ENCODE results near the gene B4GALT3.

The B4GALT3 gene

DNA sequence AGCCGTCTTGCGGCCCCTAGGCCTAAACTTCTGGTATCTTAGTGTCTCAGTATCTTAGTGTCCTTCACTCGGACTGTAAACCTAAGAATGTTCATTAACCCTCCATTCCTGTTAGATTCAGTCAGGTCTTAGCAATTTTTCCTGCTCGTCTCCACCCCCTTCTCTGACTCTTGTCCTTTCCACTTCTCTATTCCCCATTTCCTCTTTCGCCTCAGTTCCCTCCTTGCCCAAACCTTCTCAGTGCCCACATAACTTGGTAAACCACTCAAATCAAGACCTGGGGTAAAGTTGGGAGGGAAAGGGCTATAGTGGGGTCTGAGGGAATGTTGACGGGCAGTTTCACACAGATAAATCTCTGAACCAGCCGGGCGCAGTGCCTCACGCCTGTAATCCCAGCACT is 37.1 kb upstream of the B4GALT3 start:
- Histone ChIP-seq H3K4me3 (no peak overlapping the region), H3K9ac (ENCODE audit: insufficient read length) (no peak overlapping the region), H3K9me3 (ENCODE audit: low read depth, low read length) (no peaks in the 10 kb centered on the region), H3K27ac (no peak overlapping the region), H3K36me3 (ENCODE audit: insufficient read depth, low read length) (peaks cover 56% of the 10 kb centered on the region)
- no peak for TF ChIP-seq FOXP2 (optimal IDR thresholded peaks at IDR 0.05; ENCODE audit: control extremely low read depth, extremely low read length, insufficient read depth)
- no peak for TF ChIP-seq EZH2 (IDR thresholded peaks at IDR 0.05)
- no peak for TF ChIP-seq POLR2AphosphoS5 (IDR thresholded peaks at IDR 0.05; ENCODE audit: borderline replicate concordance, low read depth, low read length)
- DNase-seq (ENCODE audit: low read depth, low spot score), result no peak

DNA sequence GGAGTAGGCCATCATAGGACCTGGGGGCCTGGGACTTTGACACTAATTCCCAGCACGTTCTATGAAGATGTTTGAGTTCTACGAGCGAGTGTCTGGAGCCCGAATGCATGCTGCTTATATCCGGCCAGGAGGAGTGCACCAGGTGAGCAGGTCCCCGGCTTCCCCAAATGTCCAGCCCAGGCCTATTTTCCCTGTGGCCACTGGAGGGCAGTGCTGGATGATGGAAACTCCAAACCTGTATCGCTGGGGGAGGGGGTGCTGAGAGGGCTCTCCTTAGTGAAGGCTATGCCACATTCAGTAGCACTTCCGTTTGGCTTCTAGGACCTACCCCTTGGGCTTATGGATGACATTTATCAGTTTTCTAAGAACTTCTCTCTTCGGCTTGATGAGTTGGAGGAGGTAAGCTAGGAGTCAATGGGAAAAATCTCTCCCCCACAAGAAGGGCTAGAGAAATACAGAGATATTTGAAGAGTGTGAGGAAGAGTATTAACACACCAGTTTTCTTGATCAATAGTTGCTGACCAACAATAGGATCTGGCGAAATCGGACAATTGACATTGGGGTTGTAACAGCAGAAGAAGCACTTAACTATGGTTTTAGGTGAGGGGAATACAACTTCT is 32.6 kb upstream of the B4GALT3 start:
- no peaks in the 10 kb centered on the region for H3K9me3 ChIP-seq (ENCODE audit: low read depth, low read length)
- no peak for TF ChIP-seq EZH2 (IDR thresholded peaks at IDR 0.05)
- TF ChIP-seq POLR2AphosphoS5 (IDR thresholded peaks at IDR 0.05; ENCODE audit: borderline replicate concordance, low read depth, low read length), result no peak
- TF ChIP-seq FOXP2 (optimal IDR thresholded peaks at IDR 0.05; ENCODE audit: control extremely low read depth, extremely low read length, insufficient read depth), result no peak
- H3K4me3 ChIP-seq, result no peak overlapping the region
- DNase-seq (ENCODE audit: low read depth, low spot score), result no peak
- no peak overlapping the region for H3K9ac ChIP-seq (ENCODE audit: insufficient read length)
- H3K36me3 ChIP-seq (ENCODE audit: insufficient read depth, low read length), result peaks cover 85% of the 10 kb centered on the region
- H3K27ac ChIP-seq, result no peak overlapping the region

DNA sequence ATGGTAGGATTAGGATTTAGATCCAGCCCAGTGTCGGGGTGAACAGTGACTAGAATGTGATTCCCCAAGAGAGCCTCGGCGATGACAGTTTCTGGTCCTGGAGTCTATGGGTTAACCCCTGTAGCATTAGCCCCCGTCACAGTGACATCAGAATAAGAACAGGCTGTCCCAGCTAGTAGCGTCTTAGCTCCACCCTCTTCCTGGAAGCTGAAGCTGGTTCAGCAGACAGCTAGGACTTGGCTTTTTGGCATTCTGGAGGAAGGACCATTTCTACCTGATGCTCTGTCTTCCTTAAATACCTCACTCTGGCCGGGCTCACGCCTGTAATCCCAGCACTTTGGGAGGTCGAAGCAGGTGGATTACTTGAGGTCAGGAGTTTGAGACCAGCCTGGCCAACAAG is 29.9 kb upstream of the B4GALT3 start:
- H3K36me3 ChIP-seq (ENCODE audit: insufficient read depth, low read length), result peaks cover 79% of the 10 kb centered on the region
- no peak overlapping the region for H3K9ac ChIP-seq (ENCODE audit: insufficient read length)
- no peak for TF ChIP-seq FOXP2 (optimal IDR thresholded peaks at IDR 0.05; ENCODE audit: control extremely low read depth, extremely low read length, insufficient read depth)
- TF ChIP-seq POLR2AphosphoS5 (IDR thresholded peaks at IDR 0.05; ENCODE audit: borderline replicate concordance, low read depth, low read length), result no peak
- TF ChIP-seq EZH2 (IDR thresholded peaks at IDR 0.05), result no peak
- no peak overlapping the region for H3K27ac ChIP-seq
- H3K9me3 ChIP-seq (ENCODE audit: low read depth, low read length), result no peaks in the 10 kb centered on the region
- no peak overlapping the region for H3K4me3 ChIP-seq
- no peak for DNase-seq (ENCODE audit: low read depth, low spot score)

DNA sequence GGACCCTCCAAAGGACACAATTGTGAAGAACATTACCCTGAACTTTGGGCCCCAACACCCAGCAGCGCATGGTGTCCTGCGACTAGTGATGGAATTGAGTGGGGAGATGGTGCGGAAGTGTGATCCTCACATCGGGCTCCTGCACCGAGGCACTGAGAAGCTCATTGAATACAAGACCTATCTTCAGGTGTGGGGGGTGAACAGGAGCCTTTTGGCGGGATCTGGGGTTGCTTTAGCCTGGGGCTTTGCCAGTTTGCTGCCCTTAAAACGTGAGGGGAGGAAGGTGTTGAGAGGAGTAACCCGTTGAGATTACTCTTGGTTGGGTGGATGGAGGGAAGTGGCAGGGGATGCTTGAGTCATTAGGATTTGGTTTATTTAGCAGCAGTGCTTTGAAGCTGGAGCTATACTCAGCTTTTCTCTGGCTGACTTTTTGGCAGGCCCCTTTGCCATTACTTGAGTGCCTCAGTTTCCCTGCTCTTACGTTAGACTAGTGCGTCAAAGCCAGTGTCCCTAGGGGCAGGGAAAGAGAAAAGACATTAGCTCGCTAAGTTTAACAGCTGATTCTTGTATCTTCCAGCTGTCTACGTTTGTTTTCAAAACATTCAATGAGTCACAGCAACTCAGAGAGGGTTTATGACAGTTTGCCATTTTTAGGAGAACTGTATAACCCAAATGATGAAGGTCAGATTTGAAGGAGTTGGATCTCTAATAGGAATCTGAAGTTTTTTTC is 29.3 kb upstream of the B4GALT3 start:
- Histone ChIP-seq H3K36me3 (ENCODE audit: insufficient read depth, low read length) (peaks cover 73% of the 10 kb centered on the region), H3K9me3 (ENCODE audit: low read depth, low read length) (no peaks in the 10 kb centered on the region), H3K4me3 (no peak overlapping the region), H3K27ac (no peak overlapping the region), H3K9ac (ENCODE audit: insufficient read length) (no peak overlapping the region)
- no peak for TF ChIP-seq FOXP2 (optimal IDR thresholded peaks at IDR 0.05; ENCODE audit: control extremely low read depth, extremely low read length, insufficient read depth)
- no peak for DNase-seq (ENCODE audit: low read depth, low spot score)

DNA sequence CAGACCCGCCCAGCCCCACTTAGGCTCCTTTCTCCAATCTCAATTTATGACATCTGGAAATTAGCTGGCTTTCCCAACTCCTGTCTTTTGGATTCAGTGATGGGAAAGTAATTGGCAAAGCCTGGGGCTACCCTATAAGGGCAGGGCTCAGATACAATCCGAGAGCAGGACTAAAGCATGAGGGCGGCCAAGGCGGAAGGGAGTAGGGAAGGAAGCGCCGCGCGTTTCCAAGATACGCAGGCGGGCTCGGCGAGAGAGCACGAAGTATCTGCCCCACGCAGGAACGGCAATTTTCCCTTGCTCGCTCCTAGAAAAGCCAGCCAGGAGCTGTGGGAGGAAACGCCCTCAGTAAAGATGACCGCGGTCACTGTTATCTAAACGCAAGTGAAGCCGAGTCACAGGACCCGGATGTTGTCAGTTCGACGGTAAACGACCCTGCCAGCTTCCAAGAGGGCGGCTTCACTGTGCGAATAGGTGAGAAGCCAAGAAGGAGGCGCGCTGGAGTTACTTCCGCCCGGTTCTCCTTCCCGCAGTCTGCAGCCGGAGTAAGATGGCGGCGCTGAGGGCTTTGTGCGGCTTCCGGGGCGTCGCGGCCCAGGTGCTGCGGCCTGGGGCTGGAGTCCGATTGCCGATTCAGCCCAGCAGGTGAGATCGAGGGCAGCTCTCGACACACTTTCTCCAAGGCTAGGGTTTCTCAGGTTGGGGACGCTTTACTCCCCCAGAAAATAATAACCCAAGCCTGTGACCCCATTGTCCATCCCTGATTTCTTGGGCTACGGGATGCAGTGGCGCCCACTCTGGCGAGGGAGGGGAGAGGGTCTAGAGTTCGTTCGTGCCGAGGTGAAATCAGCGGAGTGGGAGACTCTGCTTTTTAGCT is 24.8 kb upstream of the B4GALT3 start, which contains the start of gene NDUFS2:
Gene NDUFS2, plus strand, starts transcription at position 532 of the 877 bp plus-strand sequence. Its CDS starts 19 bp downstream, at position 551.
- TF ChIP-seq FOXP2 (optimal IDR thresholded peaks at IDR 0.05; ENCODE audit: control extremely low read depth, extremely low read length, insufficient read depth), result peak; percentile 99
- peak; percentile 87 for TF ChIP-seq POLR2AphosphoS5 (IDR thresholded peaks at IDR 0.05; ENCODE audit: borderline replicate concordance, low read depth, low read length)
- no peak for TF ChIP-seq EZH2 (IDR thresholded peaks at IDR 0.05)
- Histone ChIP-seq H3K27ac (peak within 1 kb of the TSS; percentile 99), H3K9me3 (ENCODE audit: low read depth, low read length) (no peaks in the 10 kb centered on the region), H3K36me3 (ENCODE audit: insufficient read depth, low read length) (peaks cover 39% of the 10 kb centered on the region), H3K4me3 (peak within 1 kb of the TSS; percentile 91), H3K9ac (ENCODE audit: insufficient read length) (peak within 1 kb of the TSS; percentile 98)
- DNase-seq (ENCODE audit: low read depth, low spot score), result peak; percentile 95

DNA sequence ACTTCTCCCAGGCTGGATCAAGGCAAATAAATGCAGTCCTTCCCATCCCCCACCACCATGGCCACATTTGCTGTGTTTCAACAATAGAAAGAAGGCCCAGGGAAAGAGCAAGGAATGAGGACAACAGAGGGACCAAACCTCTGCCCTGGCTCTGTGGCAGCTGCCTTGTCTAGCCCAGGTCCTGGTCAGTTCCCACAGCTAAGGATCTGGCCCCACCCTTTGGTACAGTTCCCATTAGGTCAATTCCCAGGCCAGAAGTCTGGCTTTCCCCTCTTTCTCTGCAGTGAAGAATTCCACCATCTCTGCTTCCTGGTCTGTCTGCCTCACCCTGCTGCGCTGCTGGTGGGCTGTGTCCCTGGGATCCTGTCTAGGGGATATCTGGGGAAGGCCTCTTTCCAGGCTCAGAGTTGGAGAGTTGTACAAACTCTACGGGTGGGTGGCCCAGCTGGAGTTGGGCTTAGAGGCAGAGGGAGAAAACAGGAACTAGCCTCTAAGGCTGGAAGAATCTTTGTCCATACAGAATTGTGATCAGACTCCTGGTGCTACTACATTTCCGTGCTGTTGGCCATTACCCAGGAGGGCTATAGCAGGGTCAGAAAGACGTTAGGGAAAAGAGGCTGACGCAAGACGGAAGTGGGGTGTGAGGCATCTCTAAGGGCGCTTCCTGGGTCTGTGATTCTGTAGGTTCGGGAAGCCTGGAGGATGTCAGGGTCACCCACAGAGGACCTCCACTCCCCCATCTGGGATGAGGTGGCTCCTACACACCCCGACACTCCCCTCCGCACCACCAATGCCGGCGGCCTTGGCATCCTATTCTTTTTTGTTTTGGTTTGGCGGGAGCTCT is 23.9 kb upstream of the B4GALT3 start:
- Histone ChIP-seq H3K4me3 (peak overlapping the region; percentile 91), H3K9me3 (ENCODE audit: low read depth, low read length) (no peaks in the 10 kb centered on the region), H3K9ac (ENCODE audit: insufficient read length) (peak overlapping the region; percentile 75), H3K27ac (peak overlapping the region; percentile 99), H3K36me3 (ENCODE audit: insufficient read depth, low read length) (peaks cover 34% of the 10 kb centered on the region)
- no peak for TF ChIP-seq POLR2AphosphoS5 (IDR thresholded peaks at IDR 0.05; ENCODE audit: borderline replicate concordance, low read depth, low read length)
- no peak for TF ChIP-seq FOXP2 (optimal IDR thresholded peaks at IDR 0.05; ENCODE audit: control extremely low read depth, extremely low read length, insufficient read depth)
- no peak for TF ChIP-seq EZH2 (IDR thresholded peaks at IDR 0.05)
- DNase-seq (ENCODE audit: low read depth, low spot score), result no peak

DNA sequence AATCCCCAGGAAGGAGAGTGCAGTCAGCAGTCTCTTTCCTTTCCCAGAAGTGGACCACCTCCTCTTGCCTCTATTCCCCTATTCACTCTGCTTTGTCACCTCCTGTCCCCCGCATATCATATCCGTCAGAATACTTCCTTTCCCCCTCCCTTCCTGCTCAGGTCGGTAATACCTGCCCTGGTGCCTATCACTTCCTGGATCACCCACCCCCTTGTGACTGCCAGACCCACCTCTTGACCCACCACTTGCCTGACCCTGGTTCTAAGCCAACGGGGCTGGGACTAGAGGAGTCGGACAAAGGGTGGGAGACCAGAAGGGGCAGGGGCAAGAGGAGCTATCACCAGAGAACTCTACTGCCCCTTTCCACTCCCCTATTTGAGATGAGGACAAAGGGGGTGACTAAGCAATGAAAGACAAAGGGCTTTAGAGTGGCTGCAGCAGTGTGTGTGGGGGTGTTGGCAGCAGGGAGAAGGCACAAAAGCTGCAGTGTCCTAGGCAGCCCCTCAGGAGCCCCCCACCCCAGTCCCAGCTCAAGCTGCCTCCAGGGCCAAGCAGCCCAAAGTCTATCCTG is 23.2 kb upstream of the B4GALT3 start:
- H3K4me3 ChIP-seq, result peak overlapping the region; percentile 83
- no peak for DNase-seq (ENCODE audit: low read depth, low spot score)
- no peaks in the 10 kb centered on the region for H3K9me3 ChIP-seq (ENCODE audit: low read depth, low read length)
- H3K27ac ChIP-seq, result peak overlapping the region; percentile 99
- TF ChIP-seq EZH2 (IDR thresholded peaks at IDR 0.05) (no peak), POLR2AphosphoS5 (IDR thresholded peaks at IDR 0.05; ENCODE audit: borderline replicate concordance, low read depth, low read length) (no peak), FOXP2 (optimal IDR thresholded peaks at IDR 0.05; ENCODE audit: control extremely low read depth, extremely low read length, insufficient read depth) (no peak)
- peaks cover 34% of the 10 kb centered on the region for H3K36me3 ChIP-seq (ENCODE audit: insufficient read depth, low read length)
- peak overlapping the region; percentile 75 for H3K9ac ChIP-seq (ENCODE audit: insufficient read length)
